ENCODE measurements around the gene ADCY2. TPM values are rescaled to one million over a fixed set of nuclear protein-coding genes. Genes with fewer than 3 reads are reported as not detected.
A peak's percentile ranks its signal among the peaks of the same experiment; 100 is the strongest.

ADCY2 gene
- total and polyA plus RNA-seq, 2 of the 13 experiments (the other 11 are each of a cell fraction or from before 2014, with no cell fraction given), result not detected

DNA sequence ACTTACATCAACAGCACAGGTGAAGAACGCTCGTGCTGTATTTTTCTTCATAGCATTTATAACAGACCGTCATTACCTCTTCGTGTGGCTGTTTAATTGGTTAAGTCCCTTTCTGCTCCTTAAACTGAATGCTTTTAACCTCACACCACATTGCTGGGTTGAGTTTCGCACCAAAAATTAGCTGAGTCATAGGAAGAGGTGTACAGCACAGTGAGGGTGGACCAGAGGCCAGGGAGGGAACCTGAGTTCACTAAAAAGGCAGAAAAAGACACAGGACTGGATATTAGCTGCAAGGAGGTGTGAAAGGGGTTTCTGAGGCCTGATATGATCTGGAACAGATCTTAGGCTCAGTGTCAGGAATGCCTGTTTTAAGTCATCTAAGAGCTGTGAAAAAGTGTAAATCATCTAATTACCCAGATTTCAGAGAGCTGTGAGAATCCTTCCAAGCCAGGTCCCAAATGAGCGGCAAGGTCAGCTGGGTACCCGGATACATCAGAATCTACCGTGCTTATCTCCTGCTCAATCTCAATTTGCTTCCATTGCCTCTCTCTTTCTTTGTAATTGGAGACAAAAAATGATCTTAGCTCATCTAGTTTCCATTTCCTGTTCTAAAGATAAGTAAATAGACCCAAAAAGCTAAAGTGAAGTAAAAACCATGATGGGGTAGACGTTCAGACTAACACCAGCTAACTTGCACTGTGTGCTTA is 462.1 kb downstream of the ADCY2 start:
- in situ Hi-C loops (cut with HindIII; ENCODE audit: extremely low pct_ligation_motif_present, low pct_unique_long_range_greater_than_20kb), result no loop called here
- no peaks in the 10 kb centered on the region for H3K79me2 ChIP-seq (ENCODE audit: insufficient read depth, low read length)
- no peaks in the 10 kb centered on the region for H4K20me1 ChIP-seq (ENCODE audit: insufficient read depth, low read length)
- no TSS peak for BruUV-seq (replicated peaks)
- POLR2A ChIA-PET, result no interaction called here
- H2AFZ ChIP-seq (ENCODE audit: low read length), result no peak overlapping the region
- FAIRE-seq, result no peak
- no peak overlapping the region for H3K9ac ChIP-seq (ENCODE audit: insufficient read depth, low read depth, low read length)
- no peak overlapping the region for H3K27ac ChIP-seq (ENCODE audit: extremely low read length, insufficient read depth, low read length)
- ATAC-seq, result no peak
- H3K27me3 ChIP-seq (ENCODE audit: control insufficient read depth in 1 of 2, insufficient read depth in 2 of 2, low read length in 2 of 2), result no peaks in the 10 kb centered on the region
- no peak overlapping the region for H3K4me3 ChIP-seq (replicated peaks in 1 of 3; ENCODE audit: insufficient read depth in 1 of 3, low read depth in 2 of 3, low read length in 3 of 3)
- no peaks in the 10 kb centered on the region for H3K4me1 ChIP-seq (ENCODE audit: insufficient read depth, low read length)
- intact Hi-C loops (cut with micrococcal nuclease; ENCODE audit: unreplicated experiment), result loop anchor here (5.0 kb wide), 1 partner anchor 266 kb away; no protein-coding TSS in a partner anchor
- CTCF ChIA-PET (ENCODE audit: low intra/inter-chr PET ratio, low total read pairs), result no interaction called here
- H3K9me3 ChIP-seq (ENCODE audit: low read length), result no peaks in the 10 kb centered on the region
- H3K36me3 ChIP-seq (replicated peaks in 1 of 2; ENCODE audit: control insufficient read depth in 1 of 2, insufficient read depth in 2 of 2, low read length in 2 of 2), result peaks cover 8 to 23% of the 10 kb centered on the region in 2 experiments
- 86% methylated on average over 9 of the region's 9 CpGs for WGBS (ENCODE audit: low lambda C conversion rate)
- TF ChIP-seq, protein P1, sequence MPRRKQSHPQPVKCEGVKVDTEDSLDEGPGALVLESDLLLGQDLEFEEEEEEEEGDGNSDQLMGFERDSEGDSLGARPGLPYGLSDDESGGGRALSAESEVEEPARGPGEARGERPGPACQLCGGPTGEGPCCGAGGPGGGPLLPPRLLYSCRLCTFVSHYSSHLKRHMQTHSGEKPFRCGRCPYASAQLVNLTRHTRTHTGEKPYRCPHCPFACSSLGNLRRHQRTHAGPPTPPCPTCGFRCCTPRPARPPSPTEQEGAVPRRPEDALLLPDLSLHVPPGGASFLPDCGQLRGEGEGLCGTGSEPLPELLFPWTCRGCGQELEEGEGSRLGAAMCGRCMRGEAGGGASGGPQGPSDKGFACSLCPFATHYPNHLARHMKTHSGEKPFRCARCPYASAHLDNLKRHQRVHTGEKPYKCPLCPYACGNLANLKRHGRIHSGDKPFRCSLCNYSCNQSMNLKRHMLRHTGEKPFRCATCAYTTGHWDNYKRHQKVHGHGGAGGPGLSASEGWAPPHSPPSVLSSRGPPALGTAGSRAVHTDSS (CRISPR knock-in tag; conservative IDR thresholded peaks at IDR 0.05), result no peak
- peak; percentile 77 for TF ChIP-seq NFE2L2 (IDR thresholded peaks at IDR 0.05; ENCODE audit: low read length)
- no peak for DNase-seq (ENCODE audit: low spot score)
- no peak overlapping the region for H3K4me2 ChIP-seq (ENCODE audit: low read depth, low read length)

DNA sequence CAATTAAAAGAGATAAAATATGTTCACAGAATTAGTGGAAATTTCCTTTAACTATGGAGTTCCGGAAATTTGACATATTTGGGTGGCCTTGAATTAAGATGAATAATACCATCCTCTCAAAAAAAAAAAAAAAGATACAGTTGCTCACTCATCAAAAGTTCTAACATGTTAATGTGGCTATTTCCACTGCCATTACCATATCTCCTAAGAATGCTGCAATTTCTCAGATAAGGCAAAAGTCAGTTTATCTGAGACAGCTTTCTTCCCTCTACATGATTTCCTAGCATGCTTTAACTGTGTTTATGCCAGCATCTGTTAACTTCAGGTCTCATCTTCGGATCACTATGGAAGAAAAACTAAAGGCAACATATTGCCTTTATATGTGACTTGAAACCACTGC is 470.3 kb downstream of the ADCY2 start:
- H3K9ac ChIP-seq (ENCODE audit: insufficient read depth, low read depth, low read length), result no peak overlapping the region
- no peak overlapping the region for H2AFZ ChIP-seq (ENCODE audit: low read length)
- no peak for FAIRE-seq
- H3K4me3 ChIP-seq (replicated peaks in 1 of 3; ENCODE audit: insufficient read depth in 1 of 3, low read depth in 2 of 3, low read length in 3 of 3), result no peak overlapping the region
- no peak overlapping the region for H3K27ac ChIP-seq (ENCODE audit: extremely low read length, insufficient read depth, low read length)
- BruUV-seq (replicated peaks), result no TSS peak
- ATAC-seq, result no peak
- peaks cover 35% of the 10 kb centered on the region for H3K79me2 ChIP-seq (ENCODE audit: insufficient read depth, low read length)
- peaks cover 39% of the 10 kb centered on the region for H3K4me1 ChIP-seq (ENCODE audit: insufficient read depth, low read length)
- intact Hi-C loops (cut with micrococcal nuclease; ENCODE audit: unreplicated experiment) (no loop called here), in situ Hi-C loops (cut with HindIII; ENCODE audit: extremely low pct_ligation_motif_present, low pct_unique_long_range_greater_than_20kb) (no loop called here)
- ChIA-PET CTCF (ENCODE audit: low intra/inter-chr PET ratio, low total read pairs) (no interaction called here), POLR2A (no interaction called here)
- H3K27me3 ChIP-seq (ENCODE audit: control insufficient read depth in 1 of 2, insufficient read depth in 2 of 2, low read length in 2 of 2), result no peaks in the 10 kb centered on the region; a peak in 1 of 5 replicates
- no peak overlapping the region for H3K4me2 ChIP-seq (ENCODE audit: low read depth, low read length)
- peaks cover 15% of the 10 kb centered on the region; the same call in 1 of the 2 replicates for H4K20me1 ChIP-seq (ENCODE audit: insufficient read depth, low read length)
- 97% methylated on average over 2 of the region's 2 CpGs for WGBS (ENCODE audit: low lambda C conversion rate)
- H3K36me3 ChIP-seq (replicated peaks in 1 of 2; ENCODE audit: control insufficient read depth in 1 of 2, insufficient read depth in 2 of 2, low read length in 2 of 2), result peaks cover 3 to 31% of the 10 kb centered on the region in 2 experiments; a peak in 4 of 5 replicates
- DNase-seq (ENCODE audit: low spot score), result no peak
- no peaks in the 10 kb centered on the region for H3K9me3 ChIP-seq (ENCODE audit: low read length)
- no peak for TF ChIP-seq ZC3H4 (CRISPR knock-in tag; IDR thresholded peaks at IDR 0.05; ENCODE audit: borderline replicate concordance)
- TF ChIP-seq, protein P2, sequence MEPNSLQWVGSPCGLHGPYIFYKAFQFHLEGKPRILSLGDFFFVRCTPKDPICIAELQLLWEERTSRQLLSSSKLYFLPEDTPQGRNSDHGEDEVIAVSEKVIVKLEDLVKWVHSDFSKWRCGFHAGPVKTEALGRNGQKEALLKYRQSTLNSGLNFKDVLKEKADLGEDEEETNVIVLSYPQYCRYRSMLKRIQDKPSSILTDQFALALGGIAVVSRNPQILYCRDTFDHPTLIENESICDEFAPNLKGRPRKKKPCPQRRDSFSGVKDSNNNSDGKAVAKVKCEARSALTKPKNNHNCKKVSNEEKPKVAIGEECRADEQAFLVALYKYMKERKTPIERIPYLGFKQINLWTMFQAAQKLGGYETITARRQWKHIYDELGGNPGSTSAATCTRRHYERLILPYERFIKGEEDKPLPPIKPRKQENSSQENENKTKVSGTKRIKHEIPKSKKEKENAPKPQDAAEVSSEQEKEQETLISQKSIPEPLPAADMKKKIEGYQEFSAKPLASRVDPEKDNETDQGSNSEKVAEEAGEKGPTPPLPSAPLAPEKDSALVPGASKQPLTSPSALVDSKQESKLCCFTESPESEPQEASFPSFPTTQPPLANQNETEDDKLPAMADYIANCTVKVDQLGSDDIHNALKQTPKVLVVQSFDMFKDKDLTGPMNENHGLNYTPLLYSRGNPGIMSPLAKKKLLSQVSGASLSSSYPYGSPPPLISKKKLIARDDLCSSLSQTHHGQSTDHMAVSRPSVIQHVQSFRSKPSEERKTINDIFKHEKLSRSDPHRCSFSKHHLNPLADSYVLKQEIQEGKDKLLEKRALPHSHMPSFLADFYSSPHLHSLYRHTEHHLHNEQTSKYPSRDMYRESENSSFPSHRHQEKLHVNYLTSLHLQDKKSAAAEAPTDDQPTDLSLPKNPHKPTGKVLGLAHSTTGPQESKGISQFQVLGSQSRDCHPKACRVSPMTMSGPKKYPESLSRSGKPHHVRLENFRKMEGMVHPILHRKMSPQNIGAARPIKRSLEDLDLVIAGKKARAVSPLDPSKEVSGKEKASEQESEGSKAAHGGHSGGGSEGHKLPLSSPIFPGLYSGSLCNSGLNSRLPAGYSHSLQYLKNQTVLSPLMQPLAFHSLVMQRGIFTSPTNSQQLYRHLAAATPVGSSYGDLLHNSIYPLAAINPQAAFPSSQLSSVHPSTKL (CRISPR knock-in tag; IDR thresholded peaks at IDR 0.05), result no peak
- no peak for TF ChIP-seq MIER3 (CRISPR knock-in tag; IDR thresholded peaks at IDR 0.05; ENCODE audit: borderline replicate concordance)
- TF ChIP-seq, protein P3, sequence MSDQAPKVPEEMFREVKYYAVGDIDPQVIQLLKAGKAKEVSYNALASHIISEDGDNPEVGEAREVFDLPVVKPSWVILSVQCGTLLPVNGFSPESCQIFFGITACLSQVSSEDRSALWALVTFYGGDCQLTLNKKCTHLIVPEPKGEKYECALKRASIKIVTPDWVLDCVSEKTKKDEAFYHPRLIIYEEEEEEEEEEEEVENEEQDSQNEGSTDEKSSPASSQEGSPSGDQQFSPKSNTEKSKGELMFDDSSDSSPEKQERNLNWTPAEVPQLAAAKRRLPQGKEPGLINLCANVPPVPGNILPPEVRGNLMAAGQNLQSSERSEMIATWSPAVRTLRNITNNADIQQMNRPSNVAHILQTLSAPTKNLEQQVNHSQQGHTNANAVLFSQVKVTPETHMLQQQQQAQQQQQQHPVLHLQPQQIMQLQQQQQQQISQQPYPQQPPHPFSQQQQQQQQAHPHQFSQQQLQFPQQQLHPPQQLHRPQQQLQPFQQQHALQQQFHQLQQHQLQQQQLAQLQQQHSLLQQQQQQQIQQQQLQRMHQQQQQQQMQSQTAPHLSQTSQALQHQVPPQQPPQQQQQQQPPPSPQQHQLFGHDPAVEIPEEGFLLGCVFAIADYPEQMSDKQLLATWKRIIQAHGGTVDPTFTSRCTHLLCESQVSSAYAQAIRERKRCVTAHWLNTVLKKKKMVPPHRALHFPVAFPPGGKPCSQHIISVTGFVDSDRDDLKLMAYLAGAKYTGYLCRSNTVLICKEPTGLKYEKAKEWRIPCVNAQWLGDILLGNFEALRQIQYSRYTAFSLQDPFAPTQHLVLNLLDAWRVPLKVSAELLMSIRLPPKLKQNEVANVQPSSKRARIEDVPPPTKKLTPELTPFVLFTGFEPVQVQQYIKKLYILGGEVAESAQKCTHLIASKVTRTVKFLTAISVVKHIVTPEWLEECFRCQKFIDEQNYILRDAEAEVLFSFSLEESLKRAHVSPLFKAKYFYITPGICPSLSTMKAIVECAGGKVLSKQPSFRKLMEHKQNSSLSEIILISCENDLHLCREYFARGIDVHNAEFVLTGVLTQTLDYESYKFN (CRISPR knock-in tag; conservative IDR thresholded peaks at IDR 0.05), result no peak
- no peak for TF ChIP-seq ZNF772 (CRISPR knock-in tag; IDR thresholded peaks at IDR 0.05)
- no peak for TF ChIP-seq ZNF790 (CRISPR knock-in tag; IDR thresholded peaks at IDR 0.05; ENCODE audit: borderline replicate concordance)
- no peak for TF ChIP-seq MIXL1 (CRISPR knock-in tag; IDR thresholded peaks at IDR 0.05)
